HG03060 (cell line): ENCODE data around the gene ATF6B.
"Not testable (repeated sequence)": the region's sequence is repeated elsewhere in the genome, so short reads cannot be mapped to it uniquely, and the experiment has no call there.

ENCODE experiments used
- ATAC-seq: cut with Tn5 transposase; IDR thresholded peaks from one replicate; pipeline ENCODE4 v1.9.1; 2021; ENCODE audit warnings: low read depth, moderate number of reproducible peaks; ENCODE audit not compliant: unreplicated experiment

The ATF6B gene

DNA sequence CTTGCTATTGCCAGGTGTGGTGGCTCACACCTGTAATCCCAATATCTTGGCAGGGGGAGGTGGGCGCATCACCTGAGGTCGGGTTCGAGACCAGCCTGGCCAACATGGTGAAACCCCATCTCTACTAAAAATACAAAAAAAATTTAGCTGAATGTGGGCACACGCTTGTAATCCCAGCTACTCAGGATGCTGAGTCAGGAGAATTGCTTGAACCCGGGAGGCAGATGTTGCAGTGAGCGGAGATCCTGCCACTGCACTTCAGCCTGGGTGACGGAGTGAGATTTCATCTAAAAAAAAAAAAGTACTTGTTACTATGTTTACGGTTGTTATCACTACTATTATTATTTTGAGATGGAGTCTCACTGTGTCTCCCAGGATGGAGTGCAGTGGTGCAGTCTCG, 28.8 kb upstream of the ATF6B start:
- ATAC-seq = no peak

DNA sequence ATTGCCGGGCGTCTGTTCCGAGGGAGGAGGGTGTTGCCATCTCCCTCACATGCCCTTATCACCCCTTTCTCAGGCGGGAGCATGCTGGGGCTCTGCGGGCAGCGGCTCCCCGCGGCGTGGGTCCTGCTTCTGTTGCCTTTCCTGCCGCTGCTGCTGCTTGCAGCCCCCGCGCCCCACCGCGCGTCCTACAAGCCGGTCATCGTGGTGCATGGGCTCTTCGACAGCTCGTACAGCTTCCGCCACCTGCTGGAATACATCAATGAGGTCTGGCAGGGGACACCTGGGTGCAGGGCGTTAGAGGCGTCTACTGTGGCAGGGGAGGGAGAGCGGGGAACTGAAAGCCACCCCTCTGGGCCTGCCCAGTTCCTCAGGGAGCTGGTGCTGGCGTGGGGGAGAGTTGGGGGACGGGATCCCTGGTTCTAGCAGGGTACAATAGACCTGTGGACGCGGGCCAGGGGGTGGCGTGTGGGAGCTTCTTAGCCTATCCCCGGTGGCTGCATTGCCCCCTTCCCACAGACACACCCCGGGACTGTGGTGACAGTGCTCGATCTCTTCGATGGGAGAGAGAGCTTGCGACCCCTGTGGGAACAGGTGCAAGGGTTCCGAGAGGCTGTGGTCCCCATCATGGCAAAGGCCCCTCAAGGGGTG, 26.6 kb upstream of the ATF6B start:
- ATAC-seq = no peak

DNA sequence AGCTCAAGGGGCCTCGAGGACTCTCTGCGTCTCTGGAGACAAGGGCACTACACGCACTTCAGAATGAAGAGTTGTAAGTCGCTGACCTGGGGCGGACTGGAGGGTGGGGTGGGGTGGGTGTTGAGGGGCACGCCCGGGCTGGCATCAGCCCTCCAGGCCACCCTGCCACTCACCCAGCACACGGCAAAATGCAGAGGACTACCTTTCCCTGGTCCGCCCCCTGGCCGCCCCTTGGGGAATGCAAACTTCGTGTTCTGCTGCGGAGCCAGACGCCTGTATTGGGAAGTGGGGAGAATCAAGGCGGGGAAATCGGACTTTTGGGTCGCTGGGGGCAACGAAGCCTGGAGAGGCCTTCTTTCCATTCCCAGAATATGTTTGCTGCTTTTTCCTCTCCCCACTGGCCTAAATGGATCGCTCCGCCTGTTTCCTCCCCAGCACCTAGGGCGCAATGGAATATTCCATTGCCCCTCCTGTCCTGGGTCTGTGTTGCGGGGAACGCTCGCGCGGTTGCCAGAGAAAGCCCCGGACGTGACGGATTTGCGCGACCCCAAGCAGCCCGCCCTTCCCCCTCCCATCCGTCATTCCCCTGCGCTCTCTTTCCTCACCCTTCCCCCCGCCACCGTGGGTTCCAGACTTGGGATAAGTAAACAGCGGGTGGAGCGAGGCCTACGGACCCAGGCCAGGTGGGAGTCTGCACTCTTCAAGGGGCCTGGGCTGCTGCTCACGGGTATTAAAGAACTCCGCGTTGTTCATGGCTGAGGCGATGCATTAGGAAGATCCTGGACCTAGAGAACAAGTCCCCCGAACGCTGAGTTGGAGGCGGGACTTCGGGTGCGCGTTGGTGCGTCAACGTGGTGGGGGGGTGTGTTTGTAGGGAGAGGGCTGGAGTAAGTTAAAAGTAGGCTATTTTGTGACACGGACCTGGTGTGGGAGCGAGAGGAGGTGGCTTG, 25.8 kb upstream of the ATF6B start, which contains the start of gene PPT2:
PPT2 (plus strand) TSS at position 578 of the 950 bp plus-strand sequence. CDS start 454 bp downstream, outside the sequence.
- no peak for ATAC-seq

DNA sequence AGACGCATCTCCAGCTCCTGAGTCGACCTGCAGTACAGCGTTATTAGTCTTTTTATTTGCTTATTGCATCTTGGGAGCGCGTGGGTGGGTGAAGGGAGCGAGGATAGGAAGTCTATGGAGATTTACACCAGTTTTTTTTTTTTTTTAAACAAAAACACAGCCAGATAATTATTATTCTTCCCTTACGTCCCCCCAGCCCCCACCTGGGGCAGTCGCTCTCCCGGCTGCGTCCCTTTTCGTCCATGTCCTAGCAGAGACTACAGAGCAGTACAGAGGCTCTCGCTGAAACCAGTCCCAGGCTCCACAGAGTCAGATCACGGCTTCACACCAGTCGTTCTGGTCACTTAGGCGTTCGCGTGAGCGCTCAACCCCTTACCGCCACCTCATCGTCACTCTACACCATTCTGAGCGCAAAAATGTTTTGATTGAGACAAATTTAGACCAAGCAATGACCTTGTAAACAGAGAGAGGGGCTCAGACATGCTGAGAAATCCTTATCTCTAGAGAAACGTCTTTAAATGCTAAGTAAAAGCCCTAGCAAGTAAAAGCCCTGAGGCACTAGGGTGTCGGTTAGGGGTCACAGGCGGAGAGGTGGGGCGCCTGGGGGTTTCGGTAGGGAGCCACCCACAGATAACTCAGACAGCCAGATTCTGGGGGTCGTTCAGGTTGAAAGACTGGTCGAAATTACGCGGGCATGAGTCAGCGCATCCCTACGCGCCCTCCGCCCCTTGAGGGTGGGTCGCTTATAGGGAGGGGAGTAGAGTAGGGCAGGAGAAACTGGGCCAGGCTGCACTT, 24.9 kb upstream of the ATF6B start:
- ATAC-seq = no peak

DNA sequence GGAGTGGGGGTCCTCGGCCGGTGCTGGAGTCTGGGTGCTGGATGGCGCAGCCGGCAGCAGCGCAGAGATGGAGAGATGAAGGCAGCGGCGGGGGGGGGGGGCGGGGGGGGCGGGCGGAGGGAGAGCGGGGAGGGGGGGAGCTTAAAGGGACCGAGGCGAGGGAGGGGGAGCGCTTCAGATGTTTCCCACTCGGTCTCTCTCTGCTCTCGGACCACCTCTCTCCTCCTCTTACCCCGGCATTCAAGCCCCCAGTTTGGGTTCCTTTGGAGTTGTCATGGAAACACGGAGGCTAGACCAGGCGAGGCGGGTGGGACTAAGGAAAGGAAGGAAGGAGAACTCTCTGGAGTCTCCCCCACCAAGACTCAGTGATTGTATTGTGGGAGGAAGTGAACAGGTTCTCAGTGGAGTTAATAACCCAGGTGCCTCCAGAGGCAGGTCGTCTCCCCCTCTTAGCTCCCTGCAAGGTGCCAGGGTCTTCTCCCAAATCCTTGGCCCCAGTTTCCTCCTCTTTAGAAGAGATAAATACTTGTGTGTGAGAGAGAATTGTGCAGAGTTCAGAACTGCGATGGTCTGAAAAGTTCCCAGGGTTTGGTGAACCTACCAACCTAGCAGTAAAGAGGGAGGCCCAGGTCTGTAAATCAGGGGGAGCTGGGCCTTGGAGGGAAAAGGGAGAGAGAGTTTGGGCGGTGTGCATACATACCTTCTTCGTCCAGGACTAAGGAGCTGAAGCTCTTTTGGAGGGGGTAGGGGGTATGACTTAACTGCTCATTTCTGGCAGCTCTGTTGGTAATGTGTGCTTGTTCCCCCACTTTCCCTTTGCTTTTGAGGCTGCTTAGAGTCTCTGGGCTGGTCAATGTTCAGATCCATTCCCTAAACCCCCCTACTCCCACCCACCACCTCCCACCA, 24.1 kb upstream of the ATF6B start, which contains the start of gene PRRT1:
PRRT1 (minus strand) TSS at position 77 of the 906 bp plus-strand sequence. CDS start 112 bp downstream, outside the sequence.
- no peak for ATAC-seq

DNA sequence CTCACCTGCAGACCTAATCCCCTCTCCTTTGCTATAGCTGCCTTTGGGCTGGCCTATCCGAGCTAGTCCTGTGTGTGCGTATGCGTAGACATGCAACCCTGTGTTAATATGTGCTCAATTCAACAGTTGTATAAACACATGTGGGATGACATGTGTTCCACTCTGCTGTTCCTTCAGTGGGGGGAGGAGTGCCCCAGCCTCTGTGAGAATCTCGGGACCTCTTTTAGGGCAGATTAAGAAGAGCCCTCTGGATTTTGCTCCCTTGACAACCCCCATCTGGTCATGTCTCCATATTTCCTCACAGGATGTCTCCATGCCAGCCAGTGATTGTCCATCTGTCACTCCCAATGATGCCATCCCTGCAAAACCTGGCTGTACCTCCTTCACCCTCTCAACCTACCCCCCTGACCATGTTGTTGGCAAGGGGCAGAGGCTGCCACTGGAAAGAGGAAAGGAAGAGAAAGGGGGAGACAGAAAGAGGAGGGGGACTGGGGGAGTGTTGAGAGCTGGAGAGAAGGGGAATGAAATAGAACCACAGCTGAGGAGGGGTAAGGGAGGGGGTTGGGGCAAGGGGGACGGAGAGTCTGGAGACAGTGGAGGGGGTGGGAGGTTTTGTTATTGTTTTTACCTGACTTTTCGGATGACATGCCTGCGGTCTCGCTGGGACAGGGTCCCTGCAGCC, 23.3 kb upstream of the ATF6B start:
- no peak for ATAC-seq

DNA sequence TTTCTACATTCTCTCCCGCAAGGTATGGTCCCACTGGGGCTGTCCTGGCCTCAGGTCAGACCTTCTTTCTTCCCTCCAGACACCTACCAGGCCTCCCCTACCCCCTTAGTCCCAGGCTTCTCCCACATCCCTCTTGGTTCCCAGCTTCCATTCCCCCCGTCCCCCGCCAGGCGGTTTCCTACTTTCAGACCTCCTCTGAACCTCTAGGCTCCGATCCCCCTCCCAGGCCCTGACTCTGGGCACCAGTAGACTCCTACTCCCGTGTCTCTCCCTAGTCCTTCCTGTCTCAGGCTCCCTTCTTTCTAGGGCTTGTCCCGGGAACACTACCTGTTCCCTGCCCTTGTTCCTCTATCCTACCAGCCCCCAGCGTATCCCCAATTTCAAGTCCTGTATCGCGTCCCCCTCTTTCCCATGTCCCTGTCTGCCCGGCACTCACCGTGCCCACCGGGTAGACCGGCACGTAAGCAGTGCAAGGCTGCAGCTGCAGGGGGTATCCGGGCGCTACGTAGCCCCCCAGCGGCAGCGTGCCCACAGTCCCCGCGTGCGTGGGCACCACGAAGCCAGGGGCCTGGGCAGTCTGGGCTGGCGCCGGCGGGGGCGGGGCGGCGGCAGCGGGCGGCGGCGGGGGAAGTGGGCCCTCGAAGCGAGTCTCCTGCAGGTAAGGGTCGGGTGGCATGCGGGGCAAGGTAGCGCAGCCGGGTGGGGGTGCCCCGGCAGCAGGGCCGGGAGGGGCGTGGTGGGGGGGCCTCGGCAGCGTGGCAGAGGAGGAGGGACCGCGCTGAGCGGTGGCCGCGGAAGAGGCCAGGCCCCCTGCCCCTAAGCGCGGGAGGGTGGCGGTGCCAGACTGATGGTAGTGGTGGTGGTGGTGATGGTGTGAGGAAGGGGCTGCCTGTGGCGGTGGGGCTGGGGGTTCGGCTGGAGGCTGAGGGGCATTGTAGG, 22.2 kb upstream of the ATF6B start:
- ATAC-seq = no peak

DNA sequence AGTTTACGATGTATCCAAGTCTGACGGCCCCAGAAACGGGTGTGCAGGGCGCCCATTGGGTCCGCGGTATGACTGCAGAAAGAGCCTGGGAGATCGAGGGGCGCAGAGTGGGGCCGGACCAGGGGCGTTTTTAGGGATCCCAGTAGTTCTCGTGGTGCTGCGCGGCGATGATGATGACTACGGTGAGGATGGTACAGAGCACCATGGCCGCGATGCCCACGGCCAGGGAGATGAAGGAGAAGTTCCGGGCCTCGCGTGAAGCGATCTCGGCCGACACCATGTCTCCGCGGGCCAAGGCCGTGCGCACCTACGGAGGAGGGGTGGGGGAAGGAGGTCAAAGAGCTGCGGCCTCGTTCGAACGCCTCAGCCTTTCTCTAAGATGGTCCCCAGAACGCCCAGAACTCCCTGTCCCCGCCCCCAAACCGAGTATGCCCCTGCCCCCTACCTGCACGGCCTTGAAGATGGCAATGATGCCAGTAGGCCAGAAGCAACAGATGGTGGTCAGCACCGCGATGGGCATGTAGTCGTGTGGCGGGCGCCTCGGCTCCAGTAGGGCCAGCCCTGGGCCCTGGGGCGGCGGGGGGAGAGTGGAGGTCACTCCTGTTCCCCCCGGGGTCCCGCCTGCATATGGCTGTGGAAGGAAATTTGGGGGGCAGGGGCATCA, 21.2 kb upstream of the ATF6B start:
- ATAC-seq = no peak

DNA sequence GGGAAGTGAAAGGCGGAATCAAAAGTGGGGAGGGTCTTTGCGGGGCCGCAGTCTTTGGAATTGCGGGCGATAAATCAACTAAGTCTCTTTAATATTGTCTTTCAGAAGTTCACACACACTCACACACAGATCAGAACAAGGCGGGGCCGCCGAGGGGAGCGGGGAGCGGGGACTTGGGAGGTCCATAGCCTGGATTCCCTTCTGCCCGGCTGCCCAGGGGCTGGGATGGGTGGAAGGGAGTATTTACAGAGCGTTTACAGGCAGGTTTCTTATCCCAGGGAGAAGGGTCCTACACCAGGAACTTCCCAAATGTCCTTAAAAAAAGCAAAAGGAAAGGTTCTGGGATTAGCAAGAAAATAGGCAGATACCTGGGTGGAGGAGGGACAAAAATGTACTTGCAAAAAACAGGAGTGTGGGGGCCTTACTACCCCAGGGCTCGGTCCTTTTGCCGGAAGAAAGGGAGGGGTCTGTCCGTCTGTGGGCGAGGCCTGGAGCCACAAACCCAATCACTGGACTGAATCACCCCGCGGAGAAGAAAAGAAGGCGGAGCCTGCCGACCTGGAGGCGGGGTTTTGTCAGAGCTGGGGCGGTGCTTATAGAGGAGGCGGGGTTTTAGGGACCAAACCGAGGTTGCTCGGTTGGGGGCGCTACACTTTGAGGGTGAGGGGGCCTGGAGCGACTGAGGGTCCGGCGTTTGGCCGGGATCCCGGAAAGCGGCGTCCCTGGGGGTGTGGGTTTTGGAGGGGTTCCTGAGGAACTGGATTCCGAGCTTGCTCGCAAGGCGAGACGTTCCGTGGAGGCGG, 20.4 kb upstream of the ATF6B start:
- ATAC-seq = no peak

DNA sequence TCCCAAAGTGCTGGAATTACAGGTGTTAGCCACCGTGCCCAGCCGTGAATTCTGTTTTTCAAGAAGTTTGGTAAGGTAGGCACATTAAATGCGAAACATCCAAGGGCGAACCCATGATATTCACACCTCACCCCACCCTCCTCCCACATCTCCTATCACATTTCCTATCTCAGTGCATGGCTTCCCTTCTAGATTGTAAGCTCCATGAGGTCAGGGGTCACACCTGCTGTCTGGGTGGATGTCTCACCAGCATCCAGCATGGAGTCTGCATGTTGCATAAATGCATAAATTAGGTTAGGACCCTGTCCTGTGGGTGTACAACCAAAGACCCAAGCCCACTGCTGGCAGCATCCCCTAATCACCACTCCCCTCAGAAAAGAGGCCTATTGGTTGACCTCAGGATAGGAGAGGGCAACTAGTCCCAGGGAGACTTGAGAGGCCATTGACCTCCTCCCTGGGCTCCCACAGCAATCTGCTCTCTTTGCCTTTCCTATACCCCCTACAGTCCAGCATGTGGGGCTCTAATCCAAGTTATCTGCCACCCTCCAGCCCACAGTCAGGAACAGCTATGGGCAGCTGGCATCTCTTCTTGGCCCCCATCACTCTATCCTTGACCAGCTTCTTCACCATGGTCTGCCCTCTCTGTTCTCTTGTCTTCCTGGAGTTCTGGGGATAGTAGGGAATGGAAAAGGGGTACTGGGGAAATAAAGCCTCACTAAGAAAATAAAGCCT, 19.5 kb upstream of the ATF6B start:
- no peak for ATAC-seq

DNA sequence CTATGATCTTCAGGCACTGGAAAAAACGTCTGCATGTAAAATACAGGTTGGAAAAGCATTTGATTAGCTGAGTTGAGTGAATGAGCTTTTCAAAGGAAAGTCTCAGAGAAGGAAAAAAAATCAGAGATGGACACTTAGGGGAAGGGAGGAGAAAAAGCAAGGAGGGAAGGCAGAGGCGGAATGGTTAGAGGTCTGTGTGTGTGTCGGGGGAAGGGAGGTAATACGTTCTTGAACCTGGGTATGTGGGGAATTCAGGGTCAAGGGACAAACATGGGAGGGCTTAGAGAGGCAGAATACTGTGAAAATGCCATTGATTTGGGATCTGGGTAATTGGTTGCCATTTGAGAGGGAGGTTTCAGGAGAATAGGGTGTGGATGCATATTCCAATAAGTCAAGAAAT, 18.6 kb upstream of the ATF6B start:
- no peak for ATAC-seq

DNA sequence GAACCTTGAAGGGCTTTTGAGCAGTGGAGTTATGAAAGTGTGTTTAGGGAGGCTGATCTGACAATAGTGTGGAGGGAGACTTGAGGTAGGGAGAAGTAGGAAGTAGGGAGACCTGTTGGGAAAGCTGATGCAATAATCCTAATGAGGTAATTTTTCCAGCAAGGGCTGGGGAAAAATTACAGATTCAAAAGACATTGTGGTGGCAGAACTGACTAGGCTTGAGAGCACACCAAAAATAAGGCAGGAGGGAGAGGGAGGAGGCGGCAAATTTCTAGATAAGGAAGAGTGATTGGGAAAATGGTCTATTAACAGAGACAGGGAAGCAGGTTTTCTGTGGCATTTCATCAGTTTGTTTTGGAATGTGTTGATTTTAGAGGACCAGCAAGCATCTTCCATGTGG, 18.2 kb upstream of the ATF6B start:
- no peak for ATAC-seq

DNA sequence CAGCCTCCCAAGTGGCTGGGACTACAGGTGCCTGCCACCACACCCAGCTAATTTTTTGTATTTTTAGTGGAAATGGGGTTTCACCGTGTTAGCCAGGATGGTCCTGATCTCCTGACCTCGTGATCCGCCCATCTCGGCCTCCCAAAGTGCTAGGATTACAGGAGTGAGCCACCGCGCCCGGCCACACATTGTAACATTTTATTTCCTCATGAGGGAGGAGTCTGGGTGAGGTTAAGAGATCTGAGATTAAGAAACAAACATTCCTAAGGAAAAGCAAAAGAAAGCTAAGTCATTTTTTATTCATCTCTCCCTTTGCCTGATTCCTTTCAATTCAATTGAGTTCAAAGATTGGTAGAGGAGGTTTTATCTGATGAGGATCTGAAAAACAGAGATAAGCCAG, 16.2 kb upstream of the ATF6B start:
- not testable (repeated sequence) for ATAC-seq

DNA sequence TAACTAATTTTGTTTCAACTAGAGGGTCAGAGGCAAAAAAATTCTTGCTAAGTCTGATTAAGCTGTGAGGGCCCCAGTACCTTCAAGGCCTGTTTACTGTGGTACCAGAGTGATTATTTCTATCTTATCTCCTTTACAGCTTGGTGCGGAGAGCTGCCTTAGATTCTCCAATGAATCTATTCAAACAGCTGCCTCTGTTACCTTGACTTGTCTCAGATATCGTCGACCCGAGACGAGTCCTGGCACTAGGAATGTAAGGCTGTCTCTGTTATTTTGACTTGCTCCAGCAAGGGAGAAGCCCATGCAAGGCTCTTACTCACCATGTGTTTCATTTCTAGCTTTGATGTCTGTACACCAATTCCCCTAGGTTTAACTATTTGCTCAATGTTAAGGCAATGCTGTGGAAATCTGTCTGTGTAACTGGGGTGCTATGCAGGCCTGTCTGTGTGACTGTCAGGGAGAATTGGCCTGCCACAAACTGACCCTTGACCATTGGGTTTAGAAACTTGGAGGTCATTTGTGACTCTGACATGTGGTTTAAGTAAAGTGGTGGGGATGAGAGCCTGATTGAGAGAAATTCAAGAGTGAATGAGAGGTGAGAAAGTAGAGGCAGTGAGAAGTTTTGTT, 12.5 kb upstream of the ATF6B start:
- no peak for ATAC-seq

DNA sequence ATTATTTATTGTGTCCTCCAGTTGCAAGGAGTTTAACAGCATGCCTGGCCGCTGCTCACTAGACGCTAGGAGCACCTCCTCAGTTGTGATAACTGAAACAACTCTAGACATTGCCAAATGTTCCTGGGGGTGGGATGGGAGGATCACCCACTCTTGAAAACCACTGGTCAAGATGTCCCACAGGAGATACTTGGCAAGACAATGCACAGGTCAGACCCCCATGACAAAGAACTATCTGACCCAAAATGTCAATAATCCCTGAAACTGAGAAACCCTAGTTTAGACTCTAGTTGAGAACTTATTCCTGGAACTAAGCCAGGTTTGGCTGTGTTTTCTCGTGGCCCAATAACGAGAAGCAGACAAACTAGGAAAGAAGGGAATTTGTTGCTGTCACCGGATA, 11.5 kb upstream of the ATF6B start:
- no peak for ATAC-seq

DNA sequence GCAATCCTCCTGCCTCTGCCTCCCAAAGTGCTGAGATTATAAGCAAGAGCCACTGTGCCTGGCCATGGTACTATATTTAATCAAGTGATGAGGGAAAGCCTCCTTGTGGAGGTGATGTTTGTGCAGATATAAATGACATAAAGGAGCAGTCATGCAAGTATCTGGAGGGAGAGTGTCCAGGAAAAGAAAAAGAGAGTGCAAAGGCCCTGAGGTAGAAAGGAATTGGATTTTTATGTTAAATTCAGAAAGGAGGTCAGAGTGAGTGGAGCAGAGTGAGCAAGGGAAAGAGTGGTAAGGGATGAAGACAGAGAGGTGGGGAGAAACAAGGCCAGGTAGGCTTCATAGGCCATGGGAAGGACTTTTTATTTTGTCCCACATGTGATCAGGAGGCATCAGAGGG, 9.4 kb upstream of the ATF6B start:
- ATAC-seq = no peak
